Measurements from ENCODE around the gene ETV3. TPM values are rescaled to one million over a fixed set of nuclear protein-coding genes. Genes with fewer than 3 reads are reported as not detected.
A peak's percentile ranks its signal among the peaks of the same experiment; 100 is the strongest.

Gene ETV3
- total RNA-seq, 1 experiment from 2014 or later: 6.7 TPM

DNA sequence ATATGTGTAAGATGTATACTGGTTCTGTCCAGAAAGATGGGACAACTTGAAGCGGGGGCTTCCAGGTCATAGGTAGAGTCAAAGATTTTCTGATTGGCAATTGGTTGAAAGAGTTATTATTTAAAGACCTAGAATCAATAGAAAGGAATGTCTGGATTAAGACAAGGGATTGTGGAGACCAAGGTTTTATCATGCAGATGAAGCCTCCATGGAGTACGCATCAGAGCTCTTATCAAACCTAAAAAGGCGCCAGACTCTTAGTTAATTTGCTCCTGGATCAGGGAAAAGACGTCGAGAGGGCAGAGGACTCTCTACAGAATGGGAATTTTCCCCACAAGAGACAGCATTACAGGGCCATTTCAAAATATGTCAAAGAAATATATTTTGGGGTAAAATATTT lies 23.7 kb upstream of the ETV3 start:
- DNase-seq (ENCODE audit: low spot score): no peak

- DNase-seq (ENCODE audit: low spot score): no peak
These were observed 20.8 kb upstream of the ETV3 start for GRCh38 chr1:157158967-157159366.

DNA sequence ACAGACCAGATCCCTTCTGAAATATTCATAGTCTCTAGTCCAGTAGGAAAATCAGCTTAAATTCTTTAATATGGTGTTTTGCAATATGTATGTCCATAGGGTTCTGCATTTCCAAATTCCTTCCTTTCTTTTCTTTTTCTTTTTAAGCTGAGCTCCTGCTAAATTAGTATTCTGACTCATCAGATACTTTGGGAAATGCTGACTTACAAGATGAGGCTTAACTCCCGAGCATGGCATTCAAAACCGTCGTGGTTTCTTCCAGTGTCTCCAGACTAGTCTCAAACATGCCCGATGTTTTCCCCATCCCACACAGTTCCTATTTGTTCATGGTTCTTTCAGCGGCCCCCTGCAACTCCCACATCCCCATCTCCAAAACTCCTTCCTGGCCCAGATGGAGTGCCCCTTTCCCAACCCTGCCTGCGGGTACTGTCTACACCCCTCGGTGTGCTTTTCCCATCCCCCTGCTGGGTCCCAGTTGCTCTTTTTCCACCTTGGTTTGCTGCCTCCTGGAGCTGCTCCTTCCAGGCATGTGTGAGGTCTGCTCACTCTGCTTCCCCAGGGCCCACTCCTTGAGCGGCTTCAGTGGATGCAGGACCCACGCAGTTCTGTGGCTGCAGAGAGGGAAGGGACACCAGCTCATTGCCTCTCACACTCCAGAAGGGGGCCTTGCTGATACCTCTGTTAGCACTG lies 19.5 kb upstream of the ETV3 start:
- no peak for DNase-seq (ENCODE audit: low spot score)

GRCh38 chr1:157156058-157156541 lies 17.9 kb upstream of the ETV3 start:
- peak; percentile 61 for DNase-seq (ENCODE audit: low spot score)

- DNase-seq (ENCODE audit: low spot score): no peak
These were observed 17.5 kb upstream of the ETV3 start for GRCh38 chr1:157155658-157156057.

GRCh38 chr1:157154940-157155514 lies 16.8 kb upstream of the ETV3 start:
- DNase-seq (ENCODE audit: low spot score): peak; percentile 66

- no peak for DNase-seq (ENCODE audit: low spot score)
These were observed 16.1 kb upstream of the ETV3 start for GRCh38 chr1:157154291-157154690.

- DNase-seq (ENCODE audit: low spot score): no peak
These were observed 15.6 kb upstream of the ETV3 start for GRCh38 chr1:157153746-157154145.

GRCh38 chr1:157152510-157152909 lies 14.3 kb upstream of the ETV3 start:
- DNase-seq (ENCODE audit: low spot score): no peak

GRCh38 chr1:157151506-157151905 lies 13.3 kb upstream of the ETV3 start:
- no peak for DNase-seq (ENCODE audit: low spot score)

DNA sequence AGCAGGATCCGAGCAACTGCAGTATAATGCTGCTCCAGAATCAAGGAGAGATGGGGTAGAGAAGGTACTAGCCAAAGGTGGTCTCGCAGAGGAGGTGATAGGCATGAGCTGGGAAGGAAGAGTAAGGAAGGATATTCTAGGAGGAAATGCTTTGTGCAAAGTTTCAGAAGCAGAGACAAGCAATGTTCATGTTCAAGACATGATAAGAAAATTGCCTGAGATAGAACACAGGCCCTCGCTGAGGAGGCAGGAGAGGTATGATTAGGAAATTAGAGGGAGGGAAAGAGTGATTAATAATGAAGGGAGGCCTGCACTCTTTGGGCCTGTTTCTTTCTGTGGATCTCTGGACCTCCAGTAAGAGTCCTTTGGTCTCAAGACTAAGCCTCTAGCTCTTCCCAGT lies 12.9 kb upstream of the ETV3 start:
- DNase-seq (ENCODE audit: low spot score): no peak

DNA sequence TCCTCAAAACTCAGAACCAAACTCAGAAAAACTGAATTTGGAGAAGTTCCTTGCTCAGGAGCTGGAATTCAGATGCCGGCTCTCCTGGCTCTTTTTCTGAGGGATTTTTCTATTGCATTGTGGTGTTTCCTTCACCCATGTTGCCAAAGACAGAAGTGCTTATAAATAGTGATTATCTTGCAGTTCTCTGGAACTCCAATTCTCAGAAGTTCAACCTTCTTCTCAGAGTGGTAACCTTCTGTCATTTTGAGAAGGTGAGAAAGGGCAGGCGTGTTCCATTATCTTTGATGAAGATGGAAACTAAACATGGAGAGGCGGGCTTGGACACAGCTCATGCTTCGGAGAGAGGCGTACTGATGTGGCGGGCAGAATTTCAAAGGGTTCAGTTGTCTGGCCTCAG lies 12.4 kb upstream of the ETV3 start:
- no peak for DNase-seq (ENCODE audit: low spot score)

GRCh38 chr1:157147906-157148700 lies 9.9 kb upstream of the ETV3 start:
- DNase-seq (ENCODE audit: low spot score): peak; percentile 47

GRCh38 chr1:157147037-157147436 lies 8.8 kb upstream of the ETV3 start:
- no peak for DNase-seq (ENCODE audit: low spot score)

GRCh38 chr1:157146244-157146643 lies 8.0 kb upstream of the ETV3 start:
- DNase-seq (ENCODE audit: low spot score): no peak

GRCh38 chr1:157145076-157145475 lies 6.9 kb upstream of the ETV3 start:
- DNase-seq (ENCODE audit: low spot score): no peak

- no peak for DNase-seq (ENCODE audit: low spot score)
These were observed 6.3 kb upstream of the ETV3 start for GRCh38 chr1:157144509-157144908.

DNA sequence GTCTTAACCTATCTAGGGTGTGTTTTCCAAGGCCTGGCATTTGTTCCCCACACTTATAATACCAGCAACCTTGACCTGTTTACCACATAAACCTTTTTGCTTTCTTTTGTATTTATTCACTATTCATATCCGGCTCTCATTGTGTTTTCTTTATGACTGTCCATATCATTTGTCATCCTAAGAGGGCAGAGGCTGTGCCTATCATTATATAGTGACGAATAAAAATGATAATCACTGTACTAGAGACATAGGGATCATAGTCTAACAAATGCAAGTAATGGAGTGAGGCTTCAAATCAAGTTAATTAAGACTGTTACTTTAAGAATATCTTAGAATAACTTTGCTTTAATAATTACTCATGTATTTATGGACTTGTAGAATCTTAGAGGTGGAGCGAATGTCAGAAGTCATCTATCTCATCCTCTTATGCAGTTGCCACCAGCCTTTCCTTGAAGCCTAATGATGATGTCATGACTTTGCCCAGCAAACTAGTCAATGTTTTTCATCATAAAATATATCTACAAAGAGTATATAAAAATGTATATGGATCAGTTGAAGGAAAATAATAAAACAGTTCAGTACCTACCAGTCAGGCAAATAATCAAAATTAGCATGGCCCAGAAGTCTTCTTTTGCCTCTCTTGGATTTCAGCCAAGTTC lies 4.7 kb upstream of the ETV3 start:
- DNase-seq (ENCODE audit: low spot score): no peak

- no peak for DNase-seq (ENCODE audit: low spot score)
These were observed 4.0 kb upstream of the ETV3 start for GRCh38 chr1:157142201-157142600.

- DNase-seq (ENCODE audit: low spot score): no peak
These were observed 3.1 kb upstream of the ETV3 start for GRCh38 chr1:157141212-157141855.

DNA sequence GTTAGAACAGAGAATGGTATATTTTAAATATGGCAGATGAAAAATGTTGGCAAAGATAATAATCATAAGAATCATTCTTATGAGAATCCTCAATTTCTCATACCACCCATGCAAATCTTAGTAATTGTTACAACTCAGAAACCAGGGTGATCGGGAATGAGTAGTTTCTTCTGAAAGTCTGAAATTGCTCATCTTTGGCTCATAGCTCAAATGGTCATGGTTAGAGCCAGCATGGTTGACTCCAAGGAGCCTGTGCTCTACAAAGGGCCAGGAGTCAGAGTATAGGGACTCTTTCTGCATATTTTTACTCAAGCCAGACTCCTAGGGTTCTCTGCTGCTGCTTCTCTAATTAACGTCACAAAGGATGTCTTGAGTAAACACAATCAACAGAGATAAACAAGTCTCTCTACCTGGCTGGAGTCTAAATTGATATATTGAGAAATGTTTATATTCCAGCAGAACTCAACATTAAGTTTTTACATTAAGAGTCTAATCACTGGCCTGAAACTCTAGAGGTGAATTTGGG lies 1.9 kb upstream of the ETV3 start:
- no peak for DNase-seq (ENCODE audit: low spot score)
